Heart right ventricle (tissue), 16 donors: ENCODE data around the gene RPGRIP1L. TPM values are rescaled to one million over a fixed set of nuclear protein-coding genes. Genes with fewer than 3 reads are reported as not detected.

ENCODE experiments used
- ATAC-seq, 8 donors: fragments of 200-7000 bp; cut with Tn5 transposase; one replicate each; pipeline ENCODE4 v1.9.1; 2020; ENCODE audit warnings: mild to moderate bottlenecking in 8 of 8, moderate library complexity in 8 of 8, moderate number of reproducible peaks in 1 of 8
- DNase-seq, 2 donors: peaks; one replicate each; pipeline ENCODE4 v3.0.0-alpha.2; 2020
- H3K27ac ChIP-seq, 10 donors: fragments of 200-600 bp; sonication (generic) in 2 of 10; one replicate each; pipeline versions ENCODE4 v1.5.0 to v1.8.0; 2020 to 2022; ENCODE audit warnings: mild to moderate bottlenecking in 3 of 10
- H3K27me3 ChIP-seq, 7 donors: fragments of 200-600 bp; one replicate each; pipeline ENCODE4 v1.8.0; 2021 to 2022; ENCODE audit warnings: mild to moderate bottlenecking in 2 of 7
- H3K36me3 ChIP-seq, 9 donors: fragments of 200-600 bp; sonication (generic) in 1 of 9; one replicate each; pipeline versions ENCODE4 v1.5.0 to v1.8.0; 2020 to 2022; ENCODE audit warnings: mild to moderate bottlenecking in 2 of 9
- H3K4me1 ChIP-seq, 9 donors: fragments of 200-600 bp; sonication (generic) in 1 of 9; one replicate each; pipeline versions ENCODE4 v1.5.0 to v1.8.0; 2020 to 2022; ENCODE audit warnings: mild to moderate bottlenecking in 4 of 9
- H3K4me3 ChIP-seq, 10 donors: fragments of 200-600 bp; sonication (generic) in 2 of 10; one replicate each; pipeline versions ENCODE4 v1.5.0 to v1.8.0; 2020 to 2022; ENCODE audit warnings: mild to moderate bottlenecking in 7 of 10, moderate library complexity in 2 of 10
- H3K9me3 ChIP-seq, 11 donors: fragments of 200-600 bp in 10 of 11; sonication (generic) in 2 of 11; one replicate each; pipeline versions ENCODE4 v1.5.0 to v1.8.0; 2013 to 2022; ENCODE audit warnings: mild to moderate bottlenecking in 2 of 11, control low read depth in 1 of 11, moderate library complexity in 1 of 11
- WGBS, 2 donors: extraction: QIAGEN DNeasy Blood & Tissue Kit; methylation state at CpG; one replicate each; pipeline ENCODE4 v1.1.7; 2013; ENCODE audit warnings: inconsistent platforms in 1 of 2; 5-methylcytosine and 5-hydroxymethylcytosine counted together
- intact Hi-C, 10 donors: fragments of 100-400 bp; cut with DNase I; formaldehyde crosslinking; loops; one replicate each; pipeline versions ENCODE4 v1.11.1 to v1.14.2; 2022
- polyA plus RNA-seq, 2 donors: library from polyadenylated mRNA; stranded (reverse); fragments of 200-250 nt; gene quantifications; one replicate each; pipeline ENCODE4 v1.2.3, GENCODE V29; 2013
- total RNA-seq, 10 donors: library from RNA; stranded (reverse); fragmentation: NEBNext Ultra II Directional in 3 of 10; extraction: Animal tissue kit (Norgen Biotek cat#: 25700) in 3 of 10; gene quantifications; one replicate each; pipeline versions ENCODE4 v1.2.1 to v1.2.4, GENCODE V29; 2021 to 2023
- TF ChIP-seq, protein P1 (sequence below), 9 donors: fragments of 200-600 bp; sonication (generic) in 2 of 9; IDR thresholded peaks; one replicate each; pipeline versions ENCODE4 v1.5.0 to v1.8.0; 2021 to 2022; ENCODE audit warnings: antibody characterized with exemption in 9 of 9, mild to moderate bottlenecking in 5 of 9, moderate library complexity in 1 of 9
- donor health status: Arrhythmogenic right ventricular cardiomyopathy.
- donor health status: ischemic (EF 13 %, LVEDD 7.1; RV severe dilation, severe dysfunction).
- donor health status: healthy with polysubstance abuse.
- donor health status: DM: no; HTN: yes; CAD: no.
- donor health status: DM: no; HTN: no; CAD: no.
- donor health status: ischemic (EF 25% LVEDD 6.9; RV normal size, moderate dysfunction).
- donor health status: ischemic (EF 25% LVEDD 5.7; RV mildly dilated, moderate dysfunction).
- donor health status: healthy.
- donor health status: DM: yes; HTN: yes; CAD: no.
- donor health status: Ischemic cardiomyopathy.
- donor health status: ischemic (EF 35%, LVEDD 5.7; RV mildly dilated, moderate dysfunction).
- donor health status: nonischemic (EF 11% LVEDD 7.7; RV severe dilation, severe dysfunction).
- donor health status: DM: yes; HTN: yes; CAD: no.
- donor health status: PGD.
- donor health status: ischemic (EF 29% LVEDD 5.4; RV normal size, mild dysfunction).
- donor health status: nonischemic (EF 23%, LVEDD 6.1; RV moderate dilation, normal function).

Gene RPGRIP1L
- total and polyA plus RNA-seq, 12 donors: 0.96 to 3.7 (median 2.4) TPM

GRCh38 chr16:53620476-53620875 lies 83.2 kb downstream of the RPGRIP1L start:
- Histone ChIP-seq H3K4me3 (no peak overlapping the region), H3K36me3 (peaks cover 0 to 4% (median 0%) of the 10 kb centered on the region in 9 donors), H3K9me3 (no peaks in the 10 kb centered on the region), H3K27me3 (no peaks in the 10 kb centered on the region), H3K27ac (no peak overlapping the region), H3K4me1 (no peaks in the 10 kb centered on the region)
- ATAC-seq: no peak
- intact Hi-C loops: no loop called here
- TF ChIP-seq, protein P1, sequence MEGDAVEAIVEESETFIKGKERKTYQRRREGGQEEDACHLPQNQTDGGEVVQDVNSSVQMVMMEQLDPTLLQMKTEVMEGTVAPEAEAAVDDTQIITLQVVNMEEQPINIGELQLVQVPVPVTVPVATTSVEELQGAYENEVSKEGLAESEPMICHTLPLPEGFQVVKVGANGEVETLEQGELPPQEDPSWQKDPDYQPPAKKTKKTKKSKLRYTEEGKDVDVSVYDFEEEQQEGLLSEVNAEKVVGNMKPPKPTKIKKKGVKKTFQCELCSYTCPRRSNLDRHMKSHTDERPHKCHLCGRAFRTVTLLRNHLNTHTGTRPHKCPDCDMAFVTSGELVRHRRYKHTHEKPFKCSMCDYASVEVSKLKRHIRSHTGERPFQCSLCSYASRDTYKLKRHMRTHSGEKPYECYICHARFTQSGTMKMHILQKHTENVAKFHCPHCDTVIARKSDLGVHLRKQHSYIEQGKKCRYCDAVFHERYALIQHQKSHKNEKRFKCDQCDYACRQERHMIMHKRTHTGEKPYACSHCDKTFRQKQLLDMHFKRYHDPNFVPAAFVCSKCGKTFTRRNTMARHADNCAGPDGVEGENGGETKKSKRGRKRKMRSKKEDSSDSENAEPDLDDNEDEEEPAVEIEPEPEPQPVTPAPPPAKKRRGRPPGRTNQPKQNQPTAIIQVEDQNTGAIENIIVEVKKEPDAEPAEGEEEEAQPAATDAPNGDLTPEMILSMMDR (IDR thresholded peaks at IDR 0.05): no peak
- 97% methylated on average over 5 of the region's 5 CpGs for WGBS, 2 donors
- DNase-seq: no peak

- TF ChIP-seq, protein P1 (IDR thresholded peaks at IDR 0.05): no peak
- intact Hi-C loops: no loop called here
- Histone ChIP-seq H3K4me3 (no peak overlapping the region), H3K36me3 (peaks cover 0 to 4% (median 0%) of the 10 kb centered on the region in 9 donors), H3K9me3 (no peaks in the 10 kb centered on the region), H3K27me3 (no peaks in the 10 kb centered on the region), H3K27ac (no peak overlapping the region), H3K4me1 (no peaks in the 10 kb centered on the region)
- 88 to 91% methylated on average over 3 of the region's 3 CpGs for WGBS, 2 donors
- no peak for DNase-seq
- no peak for ATAC-seq
Observed at GRCh38 chr16:53619235-53619634, 84.4 kb downstream of the RPGRIP1L start.

DNA sequence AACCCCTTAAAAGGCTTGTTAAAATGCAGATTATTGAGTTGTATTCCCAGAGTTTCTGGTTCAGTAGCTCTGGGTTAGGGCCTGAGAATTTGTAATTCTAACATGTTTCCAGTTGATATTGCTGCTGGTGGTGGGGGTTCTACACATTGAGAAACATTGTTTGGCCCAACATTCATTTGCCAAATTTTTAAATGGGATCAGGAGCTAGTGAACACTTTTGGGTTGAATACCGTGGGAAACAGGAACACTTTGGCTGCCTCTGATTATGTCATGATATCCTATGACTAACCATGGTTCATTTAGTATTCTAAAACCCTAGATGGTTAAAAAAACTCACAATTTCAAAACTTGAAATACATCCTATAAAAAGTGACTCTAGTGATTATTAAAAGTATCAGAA lies 89.3 kb downstream of the RPGRIP1L start:
- Histone ChIP-seq H3K27ac (no peak overlapping the region), H3K4me3 (no peak overlapping the region), H3K27me3 (no peaks in the 10 kb centered on the region), H3K36me3 (peaks cover 0 to 4% (median 0%) of the 10 kb centered on the region in 9 donors), H3K9me3 (no peaks in the 10 kb centered on the region), H3K4me1 (no peaks in the 10 kb centered on the region)
- TF ChIP-seq, protein P1 (IDR thresholded peaks at IDR 0.05): no peak
- no peak for ATAC-seq
- intact Hi-C loops: no loop called here
- DNase-seq: no peak
- WGBS, 2 donors: 79 to 82% methylated on average over 1 of the region's 1 CpG

GRCh38 chr16:53612003-53612402 lies 91.7 kb downstream of the RPGRIP1L start:
- Histone ChIP-seq H3K4me3 (no peak overlapping the region), H3K36me3 (no peaks in the 10 kb centered on the region), H3K27me3 (no peaks in the 10 kb centered on the region), H3K9me3 (no peaks in the 10 kb centered on the region), H3K27ac (no peak overlapping the region), H3K4me1 (no peaks in the 10 kb centered on the region)
- intact Hi-C loops: no loop called here
- TF ChIP-seq, protein P1 (IDR thresholded peaks at IDR 0.05): no peak
- no peak for DNase-seq
- WGBS, 2 donors: 98 to 99% methylated on average over 3 of the region's 3 CpGs
- ATAC-seq: no peak
